Effector CD4-positive, alpha-beta T cell (primary cell): Measurements from ENCODE around the gene AQP1.

Source experiments
- DNase-seq: peaks from one replicate; pipeline ENCODE4 v3.0.0-alpha.2; 2020

AQP1 gene

DNA sequence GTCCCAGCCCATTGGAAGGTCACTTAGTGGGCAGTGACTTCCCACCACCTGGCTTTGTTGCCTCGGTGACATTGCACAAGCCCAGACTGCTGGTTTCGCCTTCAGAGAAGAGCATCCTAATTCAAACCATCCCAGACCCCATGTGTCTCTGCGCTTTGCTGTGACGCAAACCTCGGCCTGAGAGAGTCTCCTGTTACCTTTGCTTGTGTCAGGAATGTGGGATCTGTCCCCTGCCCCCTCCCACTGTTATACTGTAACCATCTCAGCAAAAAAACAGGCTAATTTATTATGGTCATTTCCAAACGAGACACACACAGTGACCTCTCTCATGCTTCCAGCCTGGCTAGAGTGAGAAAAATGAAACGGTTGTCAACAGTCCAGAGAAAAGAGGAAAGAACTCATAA lies 25.0 kb upstream of the AQP1 start:
- no peak for DNase-seq

DNA sequence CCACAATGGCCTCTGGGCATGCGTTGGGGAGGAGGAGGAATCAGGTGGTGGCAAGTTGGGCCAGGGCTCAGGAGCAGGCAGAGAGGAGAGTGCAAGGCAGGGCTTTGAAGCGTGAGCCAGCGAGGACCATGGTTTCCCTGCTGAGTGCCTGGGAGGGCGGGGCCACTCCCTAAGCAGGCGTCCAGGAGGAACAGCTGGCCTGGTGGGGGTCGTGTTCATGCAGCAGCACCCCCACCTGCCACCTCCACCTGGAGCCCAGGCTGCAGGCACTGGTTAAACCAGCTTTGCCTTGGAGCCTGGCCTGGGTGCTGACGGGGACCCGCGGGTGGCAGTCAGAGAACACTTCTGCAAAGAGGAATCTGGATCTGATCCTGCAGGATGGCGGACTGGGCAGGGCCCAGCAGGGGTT lies 24.2 kb upstream of the AQP1 start:
- no peak for DNase-seq

DNA sequence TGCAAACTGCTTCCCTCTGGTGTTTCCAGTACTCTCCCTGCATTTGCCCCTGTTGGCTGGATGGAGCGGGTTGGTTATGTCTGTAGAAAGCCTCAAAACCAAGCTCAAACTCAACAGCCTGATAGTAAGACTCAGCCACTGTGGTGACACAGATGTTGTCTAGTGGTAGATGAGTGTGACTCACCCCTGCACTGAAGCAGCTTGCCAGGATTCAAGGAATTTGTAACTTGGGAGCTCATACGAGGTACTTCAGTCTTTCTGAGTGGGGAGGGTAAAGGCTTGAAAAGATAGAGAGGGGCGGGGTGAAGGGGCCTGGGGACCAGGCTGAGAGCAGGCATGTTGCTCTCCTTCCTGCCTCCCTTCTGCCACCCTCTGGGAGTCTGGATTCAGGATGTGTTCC lies 22.9 kb upstream of the AQP1 start:
- DNase-seq, result no peak

- DNase-seq, result no peak
These were observed 21.4 kb upstream of the AQP1 start for GRCh38 chr7:30890226-30890625.

DNA sequence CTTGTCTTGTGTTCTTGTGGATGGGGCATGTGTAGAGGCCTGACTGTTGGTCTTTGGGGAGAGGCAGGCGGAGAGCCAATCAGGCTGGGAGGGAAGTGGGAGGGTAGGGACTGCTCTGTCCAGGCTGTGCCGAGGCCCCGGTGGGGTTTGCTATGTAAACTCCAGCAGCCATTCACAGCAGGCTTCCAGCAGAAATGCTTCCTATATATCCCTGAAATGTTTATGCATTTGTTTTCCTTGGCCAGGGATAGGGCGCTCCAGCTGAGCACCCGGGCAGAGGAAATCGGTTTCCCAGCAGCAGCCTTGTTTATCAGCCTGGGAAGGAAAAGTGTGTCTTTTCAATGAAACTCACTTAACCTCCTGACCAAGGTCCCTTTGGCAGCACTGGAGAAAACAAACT lies 18.3 kb upstream of the AQP1 start:
- no peak for DNase-seq

- no peak for DNase-seq
These were observed 17.6 kb upstream of the AQP1 start for GRCh38 chr7:30894009-30894408.

DNA sequence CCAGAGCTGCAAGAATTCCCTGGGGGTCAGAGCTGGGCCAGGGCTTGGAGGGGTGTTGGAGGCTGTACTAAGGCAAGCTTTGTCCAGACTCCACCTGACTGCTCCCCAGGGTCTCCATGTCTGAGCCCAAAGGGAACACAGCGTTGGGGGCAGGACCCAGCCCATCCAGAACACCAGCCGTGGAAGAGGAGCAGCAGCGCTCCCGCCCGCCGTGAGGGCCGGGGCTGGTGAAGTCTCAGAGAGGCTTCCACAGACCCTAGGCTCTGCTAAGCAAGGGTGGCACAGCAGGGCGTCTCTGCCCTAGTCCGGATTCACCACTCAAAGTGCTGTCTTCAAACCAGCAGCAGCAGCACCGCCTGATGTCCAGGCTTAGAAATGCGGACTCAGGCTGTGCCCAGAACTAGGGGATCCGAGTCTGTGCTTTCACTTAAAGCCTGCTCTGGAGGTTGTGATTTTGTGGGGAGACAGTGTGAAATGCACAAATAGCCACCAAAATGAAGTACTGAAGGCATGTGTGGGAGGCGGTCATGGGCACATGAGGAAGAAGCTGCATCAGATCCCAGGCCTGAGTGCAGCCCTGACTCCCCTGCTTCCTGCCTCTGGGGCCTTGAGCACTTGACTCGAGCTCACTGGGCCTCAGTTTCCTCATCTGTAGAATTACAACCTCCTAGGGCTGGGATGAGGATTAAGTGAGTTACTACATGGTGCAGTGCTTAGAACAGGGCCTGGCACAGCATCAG lies 16.6 kb upstream of the AQP1 start:
- DNase-seq, result no peak

DNA sequence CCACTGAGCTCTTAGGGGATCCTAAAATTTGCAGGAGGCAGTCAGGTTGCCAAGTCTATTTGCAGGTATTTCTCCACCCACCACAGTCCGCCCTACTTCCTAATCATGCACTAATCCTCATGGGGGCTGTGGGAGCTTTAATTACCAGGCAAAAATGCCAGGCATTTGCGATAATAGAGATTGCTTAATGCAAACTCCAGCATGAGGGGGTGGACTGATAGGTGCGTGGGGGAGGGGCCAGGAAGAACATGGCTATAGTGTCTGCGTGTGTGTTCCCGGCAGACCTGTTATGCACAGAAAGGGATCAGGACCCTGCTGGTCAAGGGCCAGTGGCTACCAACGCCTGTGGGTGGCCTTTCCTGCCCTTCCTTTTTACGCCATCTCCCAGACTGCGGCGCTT lies 15.6 kb upstream of the AQP1 start:
- DNase-seq, result no peak

DNA sequence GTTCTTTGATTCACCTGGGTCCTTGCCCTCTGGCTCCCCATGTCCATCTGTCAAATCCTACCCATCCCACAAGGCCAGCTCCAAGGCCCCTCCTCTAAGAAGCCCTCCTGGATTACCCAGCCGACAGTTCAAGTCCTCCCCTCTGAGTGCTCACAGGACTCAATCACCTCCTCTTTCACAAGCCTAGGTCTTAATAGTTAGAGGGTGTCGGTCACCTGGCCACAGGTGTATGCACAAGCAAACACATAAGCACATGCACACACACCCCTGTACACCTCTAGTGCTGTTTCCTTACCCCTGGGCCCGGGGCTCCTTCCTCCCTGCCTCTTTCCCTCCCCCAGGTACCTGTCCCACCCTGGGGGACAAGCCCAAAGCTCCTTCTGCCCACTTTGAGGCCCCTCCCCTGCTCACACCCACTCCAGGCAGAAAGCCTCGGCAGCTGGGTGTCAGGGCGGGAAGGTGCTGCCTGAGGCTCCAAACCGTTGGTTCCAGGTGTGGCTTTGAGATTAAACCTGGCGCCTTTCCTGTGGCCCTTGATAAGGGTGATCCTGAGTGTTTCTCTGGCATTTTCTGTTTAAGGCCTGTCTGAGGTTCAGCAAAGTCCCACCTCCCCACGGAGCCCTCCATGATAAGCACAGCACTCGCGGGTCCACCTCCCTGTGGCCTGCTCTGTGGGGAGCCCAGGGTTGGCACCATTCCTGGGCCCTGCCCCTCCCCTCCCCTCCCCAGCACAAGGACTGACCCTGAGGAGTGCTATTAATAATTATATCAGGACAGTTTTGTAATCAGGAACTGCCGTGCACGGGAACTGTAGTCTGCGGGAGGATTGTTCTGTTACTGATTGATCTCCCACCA lies 14.6 kb upstream of the AQP1 start:
- no peak for DNase-seq

GRCh38 chr7:30897770-30898169 lies 13.9 kb upstream of the AQP1 start:
- DNase-seq, result no peak

GRCh38 chr7:30898411-30898810 lies 13.2 kb upstream of the AQP1 start:
- DNase-seq, result no peak

GRCh38 chr7:30899066-30899465 lies 12.6 kb upstream of the AQP1 start:
- DNase-seq, result no peak

- DNase-seq, result no peak
These were observed 12.0 kb upstream of the AQP1 start for GRCh38 chr7:30899630-30900029.

- DNase-seq, result no peak
These were observed 11.6 kb upstream of the AQP1 start for GRCh38 chr7:30900053-30900452.

- DNase-seq, result no peak
These were observed 10.8 kb upstream of the AQP1 start for GRCh38 chr7:30900803-30901362.

DNA sequence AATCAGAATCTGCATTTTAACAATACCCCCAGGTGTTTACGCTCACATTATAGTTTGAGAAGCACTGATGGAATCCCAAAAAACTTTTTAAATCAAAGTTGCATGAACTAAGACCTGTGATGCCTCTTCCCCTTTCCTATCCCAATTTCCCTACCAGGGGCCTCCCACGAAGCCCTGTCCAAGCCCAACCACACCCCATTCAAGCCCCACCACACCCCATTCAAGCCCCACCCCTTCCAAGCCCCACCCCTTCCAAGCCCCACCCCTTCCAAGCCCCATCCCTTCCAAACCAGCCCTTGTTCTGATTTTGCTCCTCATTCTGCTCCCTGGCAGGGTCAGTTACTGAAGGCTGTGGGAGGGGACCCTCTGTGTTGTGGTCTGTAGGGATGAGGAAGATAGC lies 9.8 kb upstream of the AQP1 start:
- DNase-seq, result no peak

- no peak for DNase-seq
These were observed 9.2 kb upstream of the AQP1 start for GRCh38 chr7:30902466-30902865.

DNA sequence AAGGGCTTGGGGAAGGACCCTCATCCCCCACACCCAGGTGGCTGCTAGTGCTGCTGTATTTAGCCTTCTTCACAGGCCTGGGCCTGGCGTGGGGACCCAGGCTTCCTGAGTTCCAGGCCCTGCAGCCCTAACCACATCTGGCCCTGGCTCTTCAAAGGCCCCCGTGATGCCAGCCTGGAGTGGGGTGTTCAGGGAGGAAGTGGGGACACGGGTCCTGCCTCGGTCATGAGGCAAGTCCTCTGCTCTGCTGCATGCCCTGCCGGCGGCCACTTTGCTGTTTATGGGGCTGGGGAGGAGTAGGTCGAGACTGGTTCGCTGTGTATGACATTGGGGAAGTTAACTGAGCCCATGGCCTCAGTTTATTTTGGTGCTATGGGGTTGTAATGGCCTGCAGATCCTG lies 8.5 kb upstream of the AQP1 start:
- no peak for DNase-seq

DNA sequence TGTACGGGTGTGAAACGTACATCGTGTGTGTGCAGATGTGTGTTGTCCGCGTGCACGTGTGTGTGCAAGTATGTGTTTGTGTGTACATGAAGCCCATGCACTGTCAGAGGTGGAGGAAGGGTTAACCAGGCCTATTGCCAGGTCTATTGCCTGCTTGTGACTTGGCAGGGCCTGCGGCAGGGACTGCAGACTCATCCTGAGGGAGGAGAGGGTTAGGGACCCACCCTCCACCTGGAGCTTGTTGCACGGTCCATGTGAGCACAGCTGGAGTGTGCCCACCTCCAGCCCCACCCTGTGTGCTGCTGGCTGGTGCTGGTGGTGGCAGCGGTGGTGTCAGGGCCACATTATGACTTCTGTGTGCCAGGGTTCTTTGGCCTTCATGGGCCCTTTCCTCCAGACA lies 7.1 kb upstream of the AQP1 start:
- DNase-seq, result no peak

DNA sequence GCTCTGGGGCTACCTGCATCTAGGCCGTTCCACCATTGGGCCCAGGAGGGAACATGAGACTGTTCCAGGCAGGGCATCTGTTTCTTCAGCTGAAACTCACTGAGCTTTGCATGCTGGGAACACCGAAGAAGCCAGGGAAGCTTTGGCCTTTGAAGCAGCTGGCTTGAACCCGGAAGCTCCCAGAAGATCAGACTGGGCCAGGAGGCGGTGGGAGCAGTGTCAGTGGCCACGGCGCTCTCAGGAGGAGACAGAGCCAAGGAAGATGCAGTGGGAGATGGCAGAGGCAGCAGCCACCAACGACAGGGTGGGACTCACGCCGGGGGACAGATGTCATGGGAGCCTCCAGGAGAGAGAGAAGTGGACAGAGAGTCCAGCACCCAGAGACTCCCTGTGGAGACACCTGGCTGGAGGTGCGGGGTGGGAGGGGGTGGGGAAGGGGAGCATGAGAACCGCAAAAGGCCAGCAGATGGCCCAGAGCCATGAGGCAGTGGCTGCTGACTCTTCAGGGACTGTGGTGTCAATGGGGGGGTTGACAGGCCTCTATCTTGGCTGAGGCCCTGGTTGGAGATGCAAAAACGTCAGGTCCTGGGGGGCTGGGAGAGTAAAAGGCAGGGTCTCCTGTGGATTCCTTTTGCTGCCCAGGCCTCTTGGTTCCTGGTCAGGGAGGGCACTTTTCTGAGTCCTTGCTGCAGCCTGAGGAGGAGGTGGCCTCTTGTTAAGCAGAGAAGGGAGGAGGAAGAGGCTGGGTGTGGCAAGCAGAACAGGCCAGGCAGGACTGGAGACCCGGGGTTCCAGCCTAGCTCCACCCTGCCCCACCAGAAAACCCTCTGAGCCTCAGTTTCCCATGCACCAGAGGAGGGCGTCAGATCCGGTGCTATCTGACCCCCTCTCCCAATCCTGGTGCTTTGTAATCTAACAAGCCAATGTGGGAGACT lies 6.3 kb upstream of the AQP1 start:
- no peak for DNase-seq

- no peak for DNase-seq
These were observed 5.6 kb upstream of the AQP1 start for GRCh38 chr7:30906014-30906413.

DNA sequence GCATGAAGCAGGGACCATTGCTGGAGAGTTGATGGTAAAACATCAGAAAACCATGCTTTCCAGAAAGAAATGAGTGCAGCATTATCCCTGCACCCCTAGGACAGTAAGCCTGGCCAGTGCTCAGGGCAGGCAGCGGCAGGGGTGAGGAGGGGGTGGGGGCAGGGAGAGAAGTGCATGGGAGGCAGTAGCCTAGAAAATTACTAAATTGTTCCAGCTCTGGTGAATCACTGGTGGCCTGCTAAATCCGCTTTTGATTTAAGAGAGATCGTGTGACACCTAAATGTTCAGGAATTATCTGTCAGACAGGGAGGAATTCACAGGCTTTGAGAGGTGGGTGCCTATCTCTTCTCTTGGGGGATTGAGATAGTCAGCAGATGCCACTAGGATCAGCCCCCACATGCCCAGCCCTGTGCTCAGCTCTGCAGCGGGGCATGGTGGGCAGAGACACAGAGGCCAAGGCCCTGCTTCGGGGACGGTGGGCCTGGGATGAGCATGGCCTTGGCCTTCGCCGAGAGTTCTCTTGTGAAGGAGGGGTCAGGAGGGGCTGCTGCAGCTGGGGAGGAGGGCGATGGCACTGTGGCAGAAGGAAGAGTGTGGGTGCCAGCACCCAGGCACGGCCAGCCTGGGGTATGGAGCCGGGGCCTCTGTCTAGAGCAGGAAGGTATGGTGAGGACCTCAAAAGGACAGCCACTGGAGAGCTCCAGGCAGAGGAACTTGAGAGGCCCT lies 5.0 kb upstream of the AQP1 start:
- no peak for DNase-seq
